ENCODE measurements around the gene PARP1. TPM values are rescaled to one million over a fixed set of nuclear protein-coding genes. Genes with fewer than 3 reads are reported as not detected.

PARP1 gene
- total and polyA plus RNA-seq, 9 donors, result 24.7 to 74.6 (median 63.1) TPM

DNA sequence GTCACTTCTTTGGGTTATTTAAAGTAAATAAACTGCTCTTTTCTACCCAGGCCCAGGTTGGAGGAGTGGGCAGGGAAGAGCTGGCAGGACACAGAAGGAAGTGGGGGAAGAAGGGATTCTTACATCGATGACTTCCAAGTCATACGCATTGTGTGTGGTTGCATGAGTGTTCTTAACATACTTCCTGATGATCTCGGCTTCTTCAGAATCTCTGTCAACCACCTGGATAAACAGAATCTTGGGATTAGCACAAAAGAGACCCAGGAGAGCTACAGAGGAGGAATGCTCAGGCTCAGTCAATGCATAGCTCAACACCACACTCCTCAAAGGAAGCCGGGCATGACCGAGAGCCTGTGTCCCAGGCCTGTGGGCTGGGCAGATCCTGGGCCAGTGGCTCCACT lies 42.1 kb downstream of the PARP1 start:
- intact Hi-C loops (cut with DNase I), result no loop called here
- no peaks in the 10 kb centered on the region for H3K9me3 ChIP-seq
- H3K27ac ChIP-seq, result no peak overlapping the region
- TF ChIP-seq POLR2A (IDR thresholded peaks at IDR 0.05) (no peak), CTCF (IDR thresholded peaks at IDR 0.05) (no peak), EP300 (IDR thresholded peaks at IDR 0.05) (no peak)
- WGBS, 3 donors, result 85 to 91% (median 86%) methylated on average over 5 of the region's 5 CpGs
- H3K36me3 ChIP-seq, result no peaks in the 10 kb centered on the region
- H3K4me1 ChIP-seq (ENCODE audit: insufficient read depth), result no peaks in the 10 kb centered on the region
- no peak for DNase-seq
- H3K27me3 ChIP-seq, result no peaks in the 10 kb centered on the region
- H3K4me3 ChIP-seq, result no peak overlapping the region

DNA sequence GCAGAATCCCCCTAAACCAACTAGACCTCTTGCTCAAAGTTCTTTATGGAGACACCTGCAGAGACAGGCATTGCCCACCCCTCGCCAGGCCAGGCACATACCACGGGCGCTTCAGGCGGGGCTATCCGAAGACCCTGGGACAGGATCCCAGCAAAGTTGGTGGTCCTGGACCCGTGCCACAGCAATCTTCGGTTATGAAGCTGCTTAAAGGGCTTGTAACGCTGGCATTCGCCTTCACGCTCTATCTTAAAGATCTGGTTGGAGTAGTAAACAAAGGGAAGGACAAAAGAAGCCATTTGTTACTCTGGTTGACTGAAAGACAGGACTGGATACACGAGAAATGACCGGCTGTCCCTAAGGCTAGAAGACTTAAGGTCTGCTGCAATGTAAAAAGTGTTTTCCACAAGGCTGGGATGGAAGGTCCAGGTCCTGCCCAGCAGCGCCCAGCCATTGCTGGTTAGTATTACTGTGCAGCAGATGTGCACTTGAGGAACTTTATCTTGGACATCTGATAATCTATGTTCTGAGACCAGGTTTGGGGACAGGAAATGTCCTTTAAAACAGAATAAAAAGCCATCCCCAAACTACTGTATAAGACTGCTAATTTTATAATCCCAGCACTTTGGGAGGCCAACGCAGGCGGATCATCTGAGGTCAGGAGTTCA lies 42.9 kb downstream of the PARP1 start:
- H3K9me3 ChIP-seq, result no peaks in the 10 kb centered on the region
- H3K4me3 ChIP-seq, result no peak overlapping the region
- no peaks in the 10 kb centered on the region for H3K36me3 ChIP-seq
- no peaks in the 10 kb centered on the region for H3K4me1 ChIP-seq (ENCODE audit: insufficient read depth)
- no peak overlapping the region for H3K27ac ChIP-seq
- TF ChIP-seq CTCF (IDR thresholded peaks at IDR 0.05) (no peak), POLR2A (IDR thresholded peaks at IDR 0.05) (no peak), EP300 (IDR thresholded peaks at IDR 0.05) (no peak)
- 80 to 86% (median 86%) methylated on average over 15 of the region's 15 CpGs for WGBS, 3 donors
- intact Hi-C loops (cut with DNase I), result no loop called here
- no peaks in the 10 kb centered on the region for H3K27me3 ChIP-seq
- DNase-seq, result no peak

DNA sequence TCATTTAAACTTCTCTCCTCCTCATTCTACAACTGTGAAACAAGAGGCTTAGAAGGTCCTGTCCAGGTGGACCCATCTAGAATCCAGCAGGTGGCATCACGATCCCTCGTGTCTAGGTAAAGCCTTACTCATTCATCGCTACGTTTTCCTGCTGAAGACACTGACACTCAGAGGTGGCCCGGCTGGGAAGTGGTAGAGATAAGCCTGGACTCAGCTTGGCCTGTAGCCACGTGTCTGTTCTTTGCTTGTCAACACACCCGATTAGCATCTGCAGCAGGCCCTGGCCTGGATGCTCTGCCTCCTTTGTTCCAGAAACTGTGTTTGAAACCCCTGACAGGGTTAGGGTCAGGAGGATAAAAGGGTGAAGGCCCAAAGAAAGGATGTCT lies 43.4 kb downstream of the PARP1 start:
- no peak for TF ChIP-seq CTCF (IDR thresholded peaks at IDR 0.05)
- no peak for TF ChIP-seq EP300 (IDR thresholded peaks at IDR 0.05)
- TF ChIP-seq POLR2A (IDR thresholded peaks at IDR 0.05), result no peak
- Histone ChIP-seq H3K9me3 (no peaks in the 10 kb centered on the region), H3K4me3 (no peak overlapping the region), H3K27ac (no peak overlapping the region), H3K36me3 (no peaks in the 10 kb centered on the region), H3K4me1 (ENCODE audit: insufficient read depth) (no peaks in the 10 kb centered on the region), H3K27me3 (no peaks in the 10 kb centered on the region)
- WGBS, 3 donors, result 53 to 58% (median 56%) methylated on average over 7 of the region's 7 CpGs
- no peak for DNase-seq
- intact Hi-C loops (cut with DNase I), result no loop called here

DNA sequence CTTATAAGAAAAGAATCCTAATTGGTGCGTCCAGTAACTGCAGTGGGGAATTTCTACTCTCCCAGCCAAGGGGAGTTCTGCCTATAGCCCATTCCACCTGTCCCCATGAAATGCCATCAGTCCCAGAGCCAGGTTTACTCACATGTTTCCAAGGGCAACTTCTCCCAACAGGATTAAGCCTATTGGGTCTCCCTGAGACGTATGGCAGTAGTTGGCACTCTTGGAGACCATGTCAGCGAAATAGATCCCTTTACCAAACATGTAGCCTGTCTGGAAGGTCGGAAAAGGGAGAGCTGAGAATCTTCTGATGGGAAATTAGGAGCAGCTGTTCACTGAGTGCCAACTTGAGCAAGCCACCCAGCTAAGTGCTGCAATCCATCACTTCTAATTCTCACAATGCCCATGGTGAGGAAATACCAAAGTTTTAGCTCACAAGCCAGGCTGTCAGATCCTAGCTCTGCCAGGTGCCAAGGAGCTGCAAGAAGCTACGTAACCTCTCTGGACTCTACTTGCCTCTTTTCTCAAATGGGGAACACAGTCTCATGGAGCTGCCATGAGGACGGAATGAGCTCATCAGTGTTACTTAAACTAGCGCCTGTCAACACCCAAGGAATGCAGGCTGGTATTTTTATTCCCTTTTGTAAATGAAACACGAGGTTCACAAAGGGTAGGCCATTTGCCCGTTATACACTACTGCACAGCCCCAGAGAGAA lies 43.9 kb downstream of the PARP1 start:
- TF ChIP-seq CTCF (IDR thresholded peaks at IDR 0.05), result no peak
- TF ChIP-seq EP300 (IDR thresholded peaks at IDR 0.05), result no peak
- TF ChIP-seq POLR2A (IDR thresholded peaks at IDR 0.05), result no peak
- Histone ChIP-seq H3K4me1 (ENCODE audit: insufficient read depth) (no peaks in the 10 kb centered on the region), H3K27ac (no peak overlapping the region), H3K4me3 (no peak overlapping the region), H3K27me3 (no peaks in the 10 kb centered on the region), H3K36me3 (no peaks in the 10 kb centered on the region), H3K9me3 (no peaks in the 10 kb centered on the region)
- WGBS, 3 donors, result 81 to 83% (median 83%) methylated on average over 9 of the region's 9 CpGs
- intact Hi-C loops (cut with DNase I), result no loop called here
- DNase-seq, result no peak
